ENCODE results near the gene BACE2.
"Not testable (repeated sequence)": the region's sequence is repeated elsewhere in the genome, so short reads cannot be mapped to it uniquely, and the experiment has no call there.

The BACE2 gene

GRCh38 chr21:41243107-41243506, 75.1 kb downstream of the BACE2 start:
- DNase-seq: no peak

GRCh38 chr21:41244266-41244880, 76.4 kb downstream of the BACE2 start:
- not testable (repeated sequence) for DNase-seq

GRCh38 chr21:41245509-41246135, 77.7 kb downstream of the BACE2 start:
- no peak for DNase-seq

- DNase-seq: no peak
Measured at GRCh38 chr21:41246808-41247207, 78.8 kb downstream of the BACE2 start.

GRCh38 chr21:41247561-41248545, 79.9 kb downstream of the BACE2 start:
- no peak for DNase-seq

- DNase-seq: no peak
Measured at GRCh38 chr21:41249476-41249875, 81.5 kb downstream of the BACE2 start.

GRCh38 chr21:41250519-41250918, 82.6 kb downstream of the BACE2 start:
- no peak for DNase-seq

- no peak for DNase-seq
Measured at GRCh38 chr21:41251961-41252642, 84.1 kb downstream of the BACE2 start.

- no peak for DNase-seq
Measured at GRCh38 chr21:41254090-41254700, 86.2 kb downstream of the BACE2 start.

- DNase-seq: no peak
Measured at GRCh38 chr21:41255190-41255589, 87.2 kb downstream of the BACE2 start.

- DNase-seq: not testable (repeated sequence)
Measured at GRCh38 chr21:41256231-41256630, 88.3 kb downstream of the BACE2 start.

- DNase-seq: no peak
Measured at GRCh38 chr21:41256771-41257702, 89.1 kb downstream of the BACE2 start.

- no peak for DNase-seq
Measured at GRCh38 chr21:41258617-41259016, 90.7 kb downstream of the BACE2 start.

- no peak for DNase-seq
Measured at GRCh38 chr21:41260428-41260827, 92.5 kb downstream of the BACE2 start.

GRCh38 chr21:41267346-41267745, 99.4 kb downstream of the BACE2 start:
- no peak for DNase-seq

GRCh38 chr21:41269535-41269934, 101.6 kb downstream of the BACE2 start:
- DNase-seq: no peak

GRCh38 chr21:41277196-41277595, 109.2 kb downstream of the BACE2 start:
- DNase-seq: no peak

GRCh38 chr21:41277846-41278245, 109.9 kb downstream of the BACE2 start:
- DNase-seq: no peak

- no peak for DNase-seq
Measured at GRCh38 chr21:41280115-41280919, 112.4 kb downstream of the BACE2 start.

- DNase-seq: no peak
Measured at GRCh38 chr21:41282412-41282811, 114.5 kb downstream of the BACE2 start.

All from activated CD4-positive, CD25-positive, alpha-beta regulatory T cell treated with anti-CD3 and anti-CD28 coated beads, Interleukin-2, amount 50 U/mL, for 72 hours (primary cell).